ENCODE measurements around the gene ARID1A.

- TF ChIP-seq CTCF (conservative IDR thresholded peaks at IDR 0.05): no peak
- TF ChIP-seq EZH2 (IDR thresholded peaks at IDR 0.05; ENCODE audit: low read depth): no peak
These were observed 71.9 kb downstream of the ARID1A start for GRCh38 chr1:26767714-26768113.

All from PC-9 (cell line).